Stimulated activated CD4-positive, alpha-beta T cell treated with anti-CD3 and anti-CD28 coated beads, Interleukin-12 subunit alpha, Interleukin-12 subunit beta, amount 100 ng/mL, for 24 hours (primary cell): ENCODE results near the gene MREG.
"Not testable (repeated sequence)": the region's sequence is repeated elsewhere in the genome, so short reads cannot be mapped to it uniquely, and the experiment has no call there.

Source experiments
- DNase-seq, 2 experiments: peaks; one replicate each; pipeline ENCODE4 v3.0.0-alpha.2; 2020; ENCODE audit warnings: low read depth in 2 of 2

The MREG gene

DNA sequence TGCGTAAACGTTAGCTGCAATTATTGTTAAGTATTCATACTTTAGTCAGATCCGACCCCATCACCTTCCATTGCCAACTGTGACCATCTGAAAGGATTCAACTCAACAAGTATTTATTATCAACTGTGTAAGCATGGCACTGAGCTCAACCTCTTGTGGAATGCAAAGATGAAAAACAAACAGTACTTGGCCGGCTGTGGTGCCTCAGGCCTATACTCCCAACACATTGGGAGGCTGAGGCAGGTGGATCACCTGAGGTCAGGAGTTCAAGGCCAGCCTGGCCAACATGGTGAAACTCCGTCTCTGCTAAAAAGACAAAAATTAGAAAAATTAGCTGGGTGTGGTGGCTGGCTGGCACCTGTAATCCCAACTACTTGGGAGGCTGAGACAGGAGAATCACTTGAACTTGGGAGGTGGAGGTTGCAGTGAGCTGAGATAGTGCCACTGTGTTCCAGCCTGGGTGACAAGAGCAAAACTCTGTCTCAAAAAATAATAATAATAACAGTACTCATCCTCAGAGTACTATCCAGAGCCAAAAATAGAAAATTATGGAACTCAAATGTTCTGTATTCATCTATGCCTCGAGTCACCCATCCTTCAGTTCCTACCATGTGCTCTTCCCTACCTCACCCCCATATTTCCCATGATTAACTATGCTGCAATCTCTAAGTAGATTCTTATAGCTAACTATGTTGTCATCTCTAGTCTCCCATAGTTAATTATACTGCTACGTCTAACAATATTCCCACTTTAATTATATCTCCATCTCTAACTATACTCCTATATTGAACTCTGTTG is 8.6 kb upstream of the MREG start:
- DNase-seq, result no peak

- DNase-seq, result no peak
Observed at GRCh38 chr2:216018709-216019108, 5.4 kb upstream of the MREG start.

DNA sequence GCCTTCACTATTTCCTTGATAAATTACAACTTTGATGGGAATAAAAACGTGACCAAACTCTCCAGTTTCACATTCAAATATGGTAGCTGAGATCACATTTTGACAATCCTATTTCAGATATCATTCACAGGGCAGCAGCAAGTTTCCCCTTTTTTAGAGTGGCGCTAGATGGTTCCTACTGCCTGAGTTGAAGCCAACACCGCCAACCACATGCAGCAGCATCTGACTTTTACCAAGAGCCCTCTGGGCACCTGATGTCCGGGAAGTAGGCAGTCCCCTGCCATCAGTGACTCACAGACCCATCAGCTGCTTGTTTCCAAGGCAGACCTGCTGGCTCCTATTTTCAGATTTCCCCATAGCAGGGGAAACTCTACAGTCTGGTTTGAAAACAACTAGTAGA is 4.0 kb upstream of the MREG start:
- DNase-seq, result peak in 1 of 2 experiments; percentile 16

- DNase-seq, result no peak
Observed at GRCh38 chr2:216016581-216016980, 3.2 kb upstream of the MREG start.

DNA sequence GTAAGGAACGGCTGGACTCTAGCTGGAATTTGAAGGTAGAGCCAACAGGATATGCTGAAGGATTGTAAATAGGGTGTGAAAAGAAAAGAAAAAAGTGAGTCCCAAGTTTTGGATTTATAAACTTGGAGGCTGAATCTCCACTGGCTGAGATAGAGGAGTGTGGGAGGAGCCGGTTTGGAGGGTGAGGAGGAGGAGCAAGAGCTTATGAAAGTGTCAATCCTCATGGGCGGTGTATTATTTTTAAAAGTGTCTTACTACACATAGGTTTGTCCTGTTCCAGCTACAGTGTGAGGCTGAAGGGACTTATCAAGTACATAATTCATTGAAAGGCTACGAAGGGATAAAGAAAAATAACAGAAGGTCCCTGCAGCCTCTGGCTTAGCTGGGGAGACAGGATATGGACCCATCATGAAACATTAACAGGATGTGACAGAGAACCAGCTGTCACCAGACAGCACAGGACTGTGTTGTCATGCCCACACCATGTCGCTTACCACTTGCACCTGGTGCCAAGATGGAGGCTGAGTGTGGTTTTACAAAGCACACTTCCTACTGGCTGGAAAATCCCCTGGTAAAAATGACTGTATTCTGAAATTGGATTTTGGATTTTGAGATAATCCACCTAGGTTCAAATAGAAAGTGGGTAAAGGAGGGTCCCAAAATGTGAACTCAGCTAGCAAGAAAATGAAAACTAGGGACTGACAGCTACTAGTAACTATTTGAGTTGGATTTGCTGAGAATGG is 2.5 kb upstream of the MREG start:
- DNase-seq, result peak in 1 of 2 experiments; percentile 26

- DNase-seq, result no peak
Observed at GRCh38 chr2:216014986-216015385, 1.6 kb upstream of the MREG start.

DNA sequence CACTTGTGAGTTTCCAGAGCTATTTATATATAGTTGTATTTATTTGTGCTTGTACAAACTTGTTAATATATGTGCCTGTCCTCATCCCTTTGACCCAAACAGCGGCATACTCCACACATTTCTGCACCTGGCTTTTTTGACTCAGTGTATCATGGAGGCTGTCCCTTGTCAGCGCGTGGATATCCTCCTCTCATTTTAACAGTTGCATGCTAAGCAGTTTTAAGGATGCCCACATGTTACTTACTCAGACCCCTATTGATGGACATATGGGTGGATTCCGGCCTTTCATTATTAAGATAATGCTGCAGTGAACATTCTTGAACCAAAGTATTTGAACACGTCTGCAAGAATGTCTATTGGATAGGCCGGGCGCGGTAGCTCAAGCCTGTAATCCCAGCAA is 655 bp upstream of the MREG start:
- no peak for DNase-seq

- no peak for DNase-seq
Observed at GRCh38 chr2:216012830-216013079, 596 bp downstream of the MREG start.

GRCh38 chr2:216012133-216012829 is 1.1 kb downstream of the MREG start:
- DNase-seq, result no peak

DNA sequence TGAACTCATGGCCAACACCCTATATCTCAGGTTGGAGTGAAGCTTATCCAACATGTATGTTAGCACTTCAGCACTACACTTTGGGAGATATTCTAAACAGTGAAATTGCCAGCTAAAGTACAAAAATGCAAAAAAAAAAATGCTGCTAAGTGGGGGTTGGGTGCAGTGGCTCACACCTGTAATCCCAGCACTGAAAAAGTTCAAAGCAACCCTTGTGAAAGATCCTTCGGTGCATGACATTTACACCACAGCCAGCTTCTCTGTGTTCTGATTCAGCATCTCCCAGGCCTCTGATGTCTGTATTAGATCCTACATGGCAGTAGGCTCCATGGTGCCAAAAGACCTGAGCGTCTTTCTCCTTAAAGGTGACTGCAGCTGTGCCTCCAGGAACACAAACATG is 4.1 kb downstream of the MREG start:
- not testable (repeated sequence) for DNase-seq

DNA sequence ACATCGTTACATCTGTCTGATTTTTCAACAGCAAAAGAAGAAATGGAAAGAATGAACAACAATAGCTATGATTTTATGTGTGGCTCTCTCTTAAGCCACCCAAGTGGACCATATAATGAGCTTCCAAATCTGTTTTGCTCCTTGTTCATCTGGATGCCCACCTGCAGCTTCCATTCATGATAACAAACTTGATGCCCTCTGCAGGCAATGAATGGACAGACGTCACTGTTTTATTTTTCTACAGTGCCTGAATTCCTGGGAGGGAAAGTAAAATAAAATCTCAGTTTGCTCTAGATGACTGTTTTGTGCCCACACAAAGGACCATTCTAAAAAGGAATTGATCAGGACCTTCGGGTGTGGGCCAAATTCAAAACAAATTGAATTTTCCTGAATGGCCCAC is 5.0 kb downstream of the MREG start:
- no peak for DNase-seq

GRCh38 chr2:216006164-216006663 is 7.1 kb downstream of the MREG start:
- peak in 1 of 2 experiments; percentile 43 for DNase-seq

DNA sequence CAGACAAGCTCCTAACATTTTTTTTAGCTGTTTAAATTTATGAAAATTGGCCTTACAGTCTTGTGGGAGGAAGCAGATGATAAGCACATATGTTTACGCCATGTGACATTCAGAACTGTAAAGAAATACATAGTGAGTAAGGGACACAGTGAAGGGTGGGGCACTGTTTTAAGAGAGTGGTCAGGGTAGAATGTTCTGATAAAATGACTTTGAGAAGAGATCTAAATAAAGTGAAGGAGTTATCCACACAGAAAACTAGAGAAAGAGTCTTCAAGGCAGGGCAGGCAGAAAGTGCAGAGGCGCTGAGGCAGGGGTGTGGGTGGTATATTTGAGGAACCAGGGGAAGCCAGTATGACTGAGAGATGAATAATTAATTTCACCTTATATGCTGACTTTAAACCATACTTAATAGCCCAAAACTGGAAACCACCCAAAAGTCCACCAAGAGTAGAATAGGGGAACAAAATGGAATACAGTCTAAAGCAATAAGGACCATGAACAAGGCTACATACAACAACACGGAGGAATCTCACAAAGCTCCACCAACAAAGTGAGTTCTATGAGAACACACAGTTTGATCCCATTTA is 8.6 kb downstream of the MREG start:
- DNase-seq, result no peak

GRCh38 chr2:216003876-216004696 is 9.3 kb downstream of the MREG start:
- DNase-seq, result no peak

- DNase-seq, result no peak
Observed at GRCh38 chr2:216002693-216003092, 10.7 kb downstream of the MREG start.

DNA sequence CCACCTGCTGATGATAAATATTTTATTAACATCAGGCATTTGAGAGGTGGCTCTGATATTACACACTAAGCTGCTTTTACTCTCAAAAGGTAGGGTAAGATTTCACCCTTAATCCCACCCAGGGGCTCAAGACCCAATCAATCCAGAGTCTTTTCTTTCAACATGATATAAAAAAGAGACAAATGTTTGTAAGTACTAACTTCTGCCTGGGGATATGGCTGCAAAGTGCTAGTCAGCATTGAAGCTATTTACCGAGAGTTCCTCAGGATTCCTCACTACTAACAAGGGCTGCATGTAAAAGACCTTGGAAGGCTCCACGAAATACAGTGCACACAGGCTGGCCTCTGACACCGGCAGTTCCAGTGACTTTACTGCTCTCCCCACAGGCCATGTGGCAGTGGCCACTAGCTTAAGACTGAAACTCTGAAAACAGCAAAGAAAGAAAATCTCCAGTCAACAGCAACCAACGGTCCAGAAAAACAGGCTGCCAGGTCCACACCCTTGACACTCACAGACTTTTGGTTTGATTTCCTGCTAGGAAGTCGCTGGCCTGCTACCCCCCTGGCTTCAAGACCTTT is 11.2 kb downstream of the MREG start:
- no peak for DNase-seq

- no peak for DNase-seq
Observed at GRCh38 chr2:216001216-216002100, 11.9 kb downstream of the MREG start.

DNA sequence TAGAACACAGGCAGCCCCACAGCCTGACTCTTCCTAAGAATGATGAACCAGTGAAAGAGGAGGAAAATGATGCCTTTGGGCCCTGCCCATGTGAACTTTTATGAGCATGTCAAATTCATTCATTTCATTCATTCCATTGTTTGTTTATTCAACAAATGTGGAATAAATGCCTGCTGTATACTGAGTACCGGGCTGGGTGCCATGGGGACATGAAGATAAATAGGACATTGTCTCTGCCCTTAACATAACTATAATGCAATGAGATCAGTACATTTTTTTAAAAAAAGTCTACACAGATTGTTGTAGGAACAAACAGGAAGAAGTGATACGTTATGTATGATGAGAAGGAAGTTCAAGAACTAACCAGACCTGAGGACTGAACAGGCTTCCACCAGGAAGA is 14.7 kb downstream of the MREG start:
- DNase-seq, result no peak

DNA sequence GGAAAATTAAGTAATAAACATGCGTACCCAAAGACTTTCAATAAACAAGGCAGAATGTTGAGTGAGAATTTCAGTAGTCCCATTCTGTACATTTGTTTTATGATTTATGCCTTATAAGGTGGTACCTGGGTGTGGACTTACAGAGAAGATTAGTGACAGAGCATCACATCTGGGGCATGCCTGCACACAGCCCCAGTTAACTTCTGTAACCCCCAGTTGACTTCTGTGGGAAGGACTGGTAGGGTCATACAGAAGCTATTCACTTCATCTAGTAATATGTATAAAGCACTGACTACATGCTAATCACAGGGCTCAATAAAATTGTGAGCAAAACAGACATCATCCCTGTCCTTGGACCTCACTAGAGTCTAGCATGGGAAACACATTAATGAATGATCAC is 16.1 kb downstream of the MREG start:
- DNase-seq, result no peak

DNA sequence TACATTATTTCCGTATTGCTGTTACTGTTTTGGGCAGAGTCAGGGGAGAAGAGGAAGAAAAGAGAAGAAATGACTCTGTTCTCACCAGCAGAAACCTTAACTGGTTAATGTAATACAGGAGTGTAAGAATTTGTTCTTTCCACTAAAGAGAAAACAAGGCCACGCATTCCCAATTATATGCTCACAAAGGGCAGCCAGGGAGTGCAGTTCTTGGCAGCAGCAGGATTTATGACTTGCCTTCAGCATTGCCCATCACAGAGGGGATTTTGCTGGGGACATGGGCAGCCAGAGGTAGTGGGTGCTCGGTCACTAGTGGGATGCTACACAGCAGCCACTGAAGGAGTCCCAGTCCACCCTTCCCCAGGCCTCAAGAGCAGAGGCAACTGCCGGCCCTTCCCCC is 18.4 kb downstream of the MREG start:
- DNase-seq, result no peak
